HepG2 (cell line): ENCODE results near the gene LY6G5B. TPM values are rescaled to one million over a fixed set of nuclear protein-coding genes. Genes with fewer than 3 reads are reported as not detected.

Source experiments
- ARNT2 ChIP-seq: sonication (generic); formaldehyde crosslinking; IDR thresholded peaks from 2 replicates; pipeline ENCODE4 v1.8.0; 2022; ENCODE audit warnings: mild to moderate bottlenecking, low read depth, missing genetic modification reagents, moderate library complexity
- GLMP ChIP-seq: sonication (generic); formaldehyde crosslinking; IDR thresholded peaks from 2 replicates; pipeline ENCODE4 v1.9.0; 2021; ENCODE audit warnings: missing genetic modification reagents, mild to moderate bottlenecking, borderline replicate concordance
- JDP2 ChIP-seq: sonication (generic); formaldehyde crosslinking; IDR thresholded peaks from 2 replicates; pipeline ENCODE4 v1.8.1; 2022; ENCODE audit warnings: missing genetic modification reagents, borderline replicate concordance
- KLF13 ChIP-seq: sonication (generic); formaldehyde crosslinking; IDR thresholded peaks from 2 replicates; pipeline ENCODE4 v1.4.0; 2020; ENCODE audit warnings: mild to moderate bottlenecking, missing genetic modification reagents
- NCOR1 ChIP-seq: fragments of 200-600 bp; sonication (generic); IDR thresholded peaks from 2 replicates; pipeline ENCODE4 v1.7.0; 2017; ENCODE audit warnings: antibody characterized with exemption, low read length, borderline replicate concordance
- NFIC ChIP-seq: IDR thresholded peaks from 2 replicates; pipeline ENCODE4 v1.6.1; 2012; ENCODE audit warnings: mild to moderate bottlenecking, low read length, inconsistent platforms
- TFAP4 ChIP-seq: sonication (generic); IDR thresholded peaks from 2 replicates; pipeline ENCODE4 v1.6.1; 2016; ENCODE audit warnings: low read depth, borderline replicate concordance
- ZBTB25 ChIP-seq: IDR thresholded peaks from 2 replicates; pipeline ENCODE4 v1.6.1; 2018; ENCODE audit warnings: missing genetic modification reagents
- ZXDC ChIP-seq: sonication (generic); formaldehyde crosslinking; IDR thresholded peaks from 2 replicates; pipeline ENCODE4 v1.5.0; 2020; ENCODE audit warnings: mild to moderate bottlenecking, missing genetic modification reagents
- polyA plus RNA-seq, 8 experiments: library from polyadenylated mRNA; depleted of rRNA in 3 of 8; stranded (reverse) in 7 of 8; unstranded in 1 of 8; fragments of >200 nt; fragmentation: Illumina TruSeq in 4 of 8; extraction: Trizol in 4 of 8; gene quantifications; 2 replicates each; pipeline versions ENCODE4 v1.2.1 to v1.2.3, GENCODE V29; 2011 to 2016; ENCODE audit warnings: low read depth in 4 of 8, missing spikeins in 1 of 8, mixed read lengths in 1 of 8; ENCODE audit not compliant: insufficient read depth in 1 of 8
- total RNA-seq, 5 experiments: library from RNA; depleted of rRNA; stranded (reverse); fragments of >200 nt; fragmentation: Illumina TruSeq; extraction: Trizol; gene quantifications; 2 replicates each; pipeline ENCODE4 v1.2.3, GENCODE V29; 2016; ENCODE audit warnings: low read depth in 1 of 5
- TF ChIP-seq, protein P1 (sequence below): sonication (generic); formaldehyde crosslinking; conservative IDR thresholded peaks from 2 replicates; pipeline ENCODE4 v1.4.0; 2020; ENCODE audit warnings: missing genetic modification reagents
- TF ChIP-seq, protein P2 (sequence below): sonication (generic); formaldehyde crosslinking; IDR thresholded peaks from 2 replicates; pipeline ENCODE4 v1.4.0; 2020; ENCODE audit warnings: mild to moderate bottlenecking, missing genetic modification reagents

Gene LY6G5B
- total and polyA plus RNA-seq, 2 of the 13 experiments (the other 11 are each of a cell fraction or from before 2014, with no cell fraction given), result 7.8 to 15.7 TPM

- TF ChIP-seq, protein P1, sequence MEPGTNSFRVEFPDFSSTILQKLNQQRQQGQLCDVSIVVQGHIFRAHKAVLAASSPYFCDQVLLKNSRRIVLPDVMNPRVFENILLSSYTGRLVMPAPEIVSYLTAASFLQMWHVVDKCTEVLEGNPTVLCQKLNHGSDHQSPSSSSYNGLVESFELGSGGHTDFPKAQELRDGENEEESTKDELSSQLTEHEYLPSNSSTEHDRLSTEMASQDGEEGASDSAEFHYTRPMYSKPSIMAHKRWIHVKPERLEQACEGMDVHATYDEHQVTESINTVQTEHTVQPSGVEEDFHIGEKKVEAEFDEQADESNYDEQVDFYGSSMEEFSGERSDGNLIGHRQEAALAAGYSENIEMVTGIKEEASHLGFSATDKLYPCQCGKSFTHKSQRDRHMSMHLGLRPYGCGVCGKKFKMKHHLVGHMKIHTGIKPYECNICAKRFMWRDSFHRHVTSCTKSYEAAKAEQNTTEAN (CRISPR knock-in tag), result no peak; the same call in none of the 2 replicates
- no peak for TF ChIP-seq GLMP (CRISPR knock-in tag)
- TF ChIP-seq ZXDC (CRISPR knock-in tag), result 0 out of 2 replicates have a peak, but pooled peaks have one; percentile 14
- no peak for TF ChIP-seq KLF13 (CRISPR knock-in tag)
- peak; percentile 66; the same call in 1 of the 2 replicates for TF ChIP-seq NCOR1
- TF ChIP-seq NFIC, result no peak
- TF ChIP-seq ZBTB25 (CRISPR knock-in tag), result peak; percentile 79
- TF ChIP-seq, protein P2, sequence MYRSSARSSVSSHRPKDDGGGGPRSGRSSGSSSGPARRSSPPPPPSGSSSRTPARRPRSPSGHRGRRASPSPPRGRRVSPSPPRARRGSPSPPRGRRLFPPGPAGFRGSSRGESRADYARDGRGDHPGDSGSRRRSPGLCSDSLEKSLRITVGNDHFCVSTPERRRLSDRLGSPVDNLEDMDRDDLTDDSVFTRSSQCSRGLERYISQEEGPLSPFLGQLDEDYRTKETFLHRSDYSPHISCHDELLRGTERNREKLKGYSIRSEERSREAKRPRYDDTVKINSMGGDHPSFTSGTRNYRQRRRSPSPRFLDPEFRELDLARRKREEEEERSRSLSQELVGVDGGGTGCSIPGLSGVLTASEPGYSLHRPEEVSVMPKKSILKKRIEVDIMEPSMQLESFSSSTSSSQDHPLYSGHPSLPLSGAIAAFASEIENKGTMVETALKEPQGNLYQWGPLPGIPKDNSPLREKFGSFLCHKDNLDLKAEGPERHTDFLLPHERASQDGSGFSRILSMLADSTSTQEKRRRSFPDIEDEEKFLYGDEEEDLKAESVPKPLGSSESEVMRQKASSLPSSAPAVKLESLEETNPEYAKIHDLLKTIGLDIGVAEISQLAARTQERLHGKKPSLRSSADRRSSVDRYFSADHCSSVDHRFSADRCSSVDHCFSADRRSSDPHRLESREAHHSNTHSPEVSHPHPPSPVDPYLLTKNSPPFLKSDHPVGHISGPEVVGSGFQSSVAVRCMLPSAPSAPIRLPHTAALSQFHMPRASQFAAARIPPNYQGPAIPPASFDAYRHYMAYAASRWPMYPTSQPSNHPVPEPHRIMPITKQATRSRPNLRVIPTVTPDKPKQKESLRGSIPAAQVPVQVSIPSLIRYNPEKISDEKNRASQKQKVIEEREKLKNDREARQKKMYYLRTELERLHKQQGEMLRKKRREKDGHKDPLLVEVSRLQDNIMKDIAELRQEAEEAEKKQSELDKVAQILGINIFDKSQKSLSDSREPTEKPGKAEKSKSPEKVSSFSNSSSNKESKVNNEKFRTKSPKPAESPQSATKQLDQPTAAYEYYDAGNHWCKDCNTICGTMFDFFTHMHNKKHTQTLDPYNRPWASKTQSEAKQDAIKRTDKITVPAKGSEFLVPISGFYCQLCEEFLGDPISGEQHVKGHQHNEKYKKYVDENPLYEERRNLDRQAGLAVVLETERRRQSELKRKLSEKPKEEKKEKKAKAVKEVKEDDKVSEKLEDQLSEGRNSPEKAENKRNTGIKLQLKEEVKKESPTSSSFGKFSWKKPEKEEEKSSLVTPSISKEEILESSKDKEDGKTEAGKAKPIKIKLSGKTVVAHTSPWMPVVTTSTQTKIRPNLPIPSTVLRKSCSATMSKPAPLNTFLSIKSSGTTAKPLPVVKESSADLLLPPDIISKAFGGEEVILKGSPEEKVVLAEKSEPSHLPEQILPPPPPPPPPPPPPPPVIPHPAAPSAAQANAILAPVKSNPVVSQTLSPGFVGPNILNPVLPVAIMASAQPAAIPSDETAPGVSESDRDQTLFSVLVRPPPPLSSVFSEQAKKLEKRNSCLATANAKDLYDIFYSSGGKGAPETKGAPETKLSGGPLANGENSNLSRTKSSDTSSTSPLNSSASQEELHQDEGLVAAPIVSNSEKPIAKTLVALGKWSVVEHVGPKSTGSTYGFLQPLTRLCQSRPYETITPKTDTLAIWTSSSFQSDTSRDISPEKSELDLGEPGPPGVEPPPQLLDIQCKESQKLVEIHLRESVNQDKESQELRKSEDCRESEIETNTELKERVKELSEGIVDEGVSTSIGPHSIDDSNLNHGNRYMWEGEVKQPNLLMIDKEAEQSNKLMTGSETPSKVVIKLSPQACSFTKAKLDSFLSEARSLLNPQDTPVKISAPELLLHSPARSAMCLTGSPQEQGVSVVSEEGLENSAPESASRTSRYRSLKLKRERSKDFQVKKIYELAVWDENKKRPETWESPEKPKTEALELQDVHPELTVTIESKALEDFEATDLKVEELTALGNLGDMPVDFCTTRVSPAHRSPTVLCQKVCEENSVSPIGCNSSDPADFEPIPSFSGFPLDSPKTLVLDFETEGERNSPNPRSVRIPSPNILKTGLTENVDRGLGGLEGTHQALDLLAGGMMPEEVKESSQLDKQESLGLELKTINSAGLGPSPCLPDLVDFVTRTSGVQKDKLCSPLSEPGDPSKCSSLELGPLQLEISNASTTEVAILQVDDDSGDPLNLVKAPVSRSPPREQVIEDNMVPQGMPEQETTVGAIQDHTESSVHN, result no peak
- peak; percentile 40; the same call in 1 of the 2 replicates for TF ChIP-seq TFAP4
- TF ChIP-seq JDP2, result no peak; the same call in 1 of the 2 replicates
- TF ChIP-seq ARNT2 (CRISPR knock-in tag), result peak; percentile 82; the same call in 1 of the 2 replicates
Observed at GRCh38 chr6:31665501-31666336, 4.1 kb upstream of the LY6G5B start, which contains the start of gene CSNK2B (continued).
